GM12872 (cell line): Measurements from ENCODE around the gene ACOT7.

Experiments used
- TF ChIP-seq, protein P1 (sequence below): IDR thresholded peaks from 3 replicates; pipeline ENCODE4 v1.5.1; 2011; ENCODE audit warnings: low read depth, mild to moderate bottlenecking, low read length, moderate library complexity; ENCODE audit not compliant: insufficient read depth

ACOT7 gene

DNA sequence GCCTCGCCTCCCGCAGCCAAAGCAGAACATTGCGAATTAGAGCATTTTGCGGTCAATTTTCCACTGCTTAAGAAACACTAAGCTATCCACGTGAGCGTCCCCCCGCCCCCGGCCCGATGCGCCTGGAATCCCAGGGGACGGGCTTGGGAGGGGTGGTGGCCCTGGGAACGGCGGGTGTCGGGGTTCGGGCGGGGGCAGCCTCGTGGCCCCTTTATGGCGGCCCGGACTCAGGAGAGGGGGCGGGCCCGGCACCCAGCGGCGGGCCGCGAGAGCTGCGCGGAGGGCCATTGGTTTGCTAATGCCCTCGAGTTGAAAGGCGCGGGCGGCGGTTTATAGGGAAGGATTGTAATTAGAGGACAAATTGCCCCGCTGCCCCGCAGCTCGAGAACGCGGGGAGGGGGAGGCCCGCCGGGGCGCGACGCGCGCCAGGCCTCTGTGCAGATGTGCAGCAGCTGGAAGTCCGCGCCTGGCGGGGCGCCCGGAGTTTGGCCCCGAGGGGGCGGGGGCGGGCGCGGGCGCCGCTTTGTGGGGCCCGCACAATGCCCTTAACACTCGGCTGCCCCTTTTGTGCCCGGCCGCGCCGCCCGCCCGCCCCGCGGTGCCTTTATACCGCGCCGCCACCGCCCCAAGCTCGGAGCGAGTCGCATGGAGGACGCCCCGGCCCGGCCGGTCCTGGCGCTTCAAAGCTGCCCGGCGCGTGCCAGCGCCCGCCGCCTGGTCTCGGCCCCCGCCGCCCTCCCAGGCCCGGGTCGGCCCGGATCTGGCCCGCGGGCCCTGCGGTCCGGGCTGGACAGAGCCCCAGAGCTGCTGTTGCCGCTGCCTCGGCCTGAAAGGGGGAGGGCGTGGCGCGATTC is 151.5 kb downstream of the ACOT7 start:
- TF ChIP-seq, protein P1, sequence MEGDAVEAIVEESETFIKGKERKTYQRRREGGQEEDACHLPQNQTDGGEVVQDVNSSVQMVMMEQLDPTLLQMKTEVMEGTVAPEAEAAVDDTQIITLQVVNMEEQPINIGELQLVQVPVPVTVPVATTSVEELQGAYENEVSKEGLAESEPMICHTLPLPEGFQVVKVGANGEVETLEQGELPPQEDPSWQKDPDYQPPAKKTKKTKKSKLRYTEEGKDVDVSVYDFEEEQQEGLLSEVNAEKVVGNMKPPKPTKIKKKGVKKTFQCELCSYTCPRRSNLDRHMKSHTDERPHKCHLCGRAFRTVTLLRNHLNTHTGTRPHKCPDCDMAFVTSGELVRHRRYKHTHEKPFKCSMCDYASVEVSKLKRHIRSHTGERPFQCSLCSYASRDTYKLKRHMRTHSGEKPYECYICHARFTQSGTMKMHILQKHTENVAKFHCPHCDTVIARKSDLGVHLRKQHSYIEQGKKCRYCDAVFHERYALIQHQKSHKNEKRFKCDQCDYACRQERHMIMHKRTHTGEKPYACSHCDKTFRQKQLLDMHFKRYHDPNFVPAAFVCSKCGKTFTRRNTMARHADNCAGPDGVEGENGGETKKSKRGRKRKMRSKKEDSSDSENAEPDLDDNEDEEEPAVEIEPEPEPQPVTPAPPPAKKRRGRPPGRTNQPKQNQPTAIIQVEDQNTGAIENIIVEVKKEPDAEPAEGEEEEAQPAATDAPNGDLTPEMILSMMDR = no peak

DNA sequence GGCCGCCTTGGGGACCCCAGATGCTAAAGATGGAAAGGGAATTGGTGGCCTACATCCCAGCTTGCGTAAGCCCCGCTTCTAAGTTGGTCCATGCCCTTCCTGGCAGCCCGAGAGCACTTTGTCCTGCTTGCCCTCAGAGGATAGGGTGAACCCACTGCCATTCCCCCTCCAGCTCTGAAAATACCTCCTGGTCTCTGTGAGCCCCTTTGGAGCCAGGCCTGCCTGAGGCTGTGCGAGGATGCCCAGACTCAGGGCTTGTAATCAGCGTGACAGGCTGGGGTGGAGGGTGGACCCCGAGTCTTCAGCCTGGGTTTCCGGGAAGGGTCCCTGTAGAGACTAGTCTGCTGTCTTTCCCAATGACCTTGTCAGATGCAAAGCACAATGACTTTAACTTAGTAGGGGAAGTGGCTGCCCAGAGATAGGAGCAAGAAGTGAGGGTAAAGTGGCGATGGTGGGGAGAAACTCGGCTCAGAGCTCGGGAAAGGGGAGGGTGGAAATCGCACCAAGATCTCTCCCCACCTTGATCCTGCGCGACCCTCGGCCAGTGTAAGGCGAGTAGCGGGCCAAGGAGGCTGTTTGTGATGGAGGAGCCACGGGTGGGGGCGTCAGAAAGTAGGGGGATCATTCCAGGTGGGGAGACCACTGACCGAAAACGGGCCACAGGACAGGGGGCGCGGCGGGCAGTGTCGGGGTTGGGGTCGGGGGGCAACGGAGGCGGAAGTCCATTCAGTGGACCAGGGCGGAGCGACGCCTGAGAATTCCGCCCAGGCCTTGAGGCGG is 152.3 kb downstream of the ACOT7 start:
- TF ChIP-seq, protein P1 = no peak

DNA sequence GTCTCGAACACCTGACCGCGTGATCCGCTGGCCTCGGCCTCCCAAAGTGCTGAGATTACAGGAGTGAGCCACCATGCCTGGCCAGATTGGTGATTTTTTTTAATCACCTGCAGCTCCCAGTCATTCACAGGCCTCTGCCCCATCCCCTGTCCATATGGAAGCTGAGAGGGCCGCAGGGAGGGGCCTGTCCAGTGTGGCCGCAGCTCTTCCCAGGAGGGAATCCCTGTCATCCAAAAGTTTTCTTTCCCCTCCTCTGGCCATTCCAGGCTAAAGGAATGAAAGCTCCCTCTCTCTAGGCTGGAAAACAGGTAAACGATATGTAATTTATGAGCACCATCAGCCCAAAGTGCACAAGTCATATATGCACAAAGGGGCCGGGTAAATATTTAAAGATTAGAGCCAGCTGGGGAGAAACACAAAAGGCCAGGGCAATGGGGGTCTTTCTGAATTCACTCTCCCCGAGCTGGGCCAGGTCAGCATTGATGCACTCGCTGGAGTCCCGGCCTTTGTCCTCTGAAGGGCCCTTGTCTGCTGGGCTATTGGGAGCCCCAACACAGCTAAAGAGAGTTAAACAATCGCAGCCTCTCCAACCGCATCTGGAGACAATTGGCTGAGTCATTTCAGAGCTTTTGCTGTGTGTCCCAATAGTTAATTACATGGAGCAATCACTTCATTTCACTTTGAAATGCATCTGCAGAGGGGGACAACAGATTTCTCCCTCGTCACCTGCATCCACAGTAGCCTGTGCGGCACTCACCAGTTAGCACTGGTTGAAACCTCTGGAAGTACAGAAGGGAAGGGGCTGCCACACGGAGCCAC is 153.4 kb downstream of the ACOT7 start:
- TF ChIP-seq, protein P1 = no peak

DNA sequence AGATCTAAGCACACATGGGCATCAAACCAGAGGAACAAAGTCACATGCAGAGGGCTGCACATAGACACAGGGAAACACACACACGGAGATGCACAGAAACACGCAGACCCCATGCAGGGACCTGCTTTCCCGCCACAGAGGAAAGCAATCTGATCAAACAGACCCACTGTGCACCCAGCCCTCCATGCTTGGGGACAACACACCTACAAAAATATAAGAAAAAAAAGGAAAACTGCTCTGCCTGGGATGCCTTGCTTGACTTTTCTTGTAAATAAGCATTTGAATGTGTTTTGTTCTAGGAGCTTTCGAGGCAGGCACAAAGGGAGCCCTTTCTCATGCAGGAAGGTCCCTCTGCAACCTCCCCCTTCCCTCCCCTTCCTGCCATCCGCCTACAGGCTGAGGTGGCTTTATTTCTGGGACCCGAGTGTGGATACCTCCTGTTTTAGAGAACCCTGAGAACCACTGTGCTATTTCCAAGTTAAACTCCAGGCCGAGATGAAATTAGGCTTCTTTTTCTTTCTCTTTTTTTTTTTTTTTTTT is 154.3 kb downstream of the ACOT7 start:
- TF ChIP-seq, protein P1 = no peak

DNA sequence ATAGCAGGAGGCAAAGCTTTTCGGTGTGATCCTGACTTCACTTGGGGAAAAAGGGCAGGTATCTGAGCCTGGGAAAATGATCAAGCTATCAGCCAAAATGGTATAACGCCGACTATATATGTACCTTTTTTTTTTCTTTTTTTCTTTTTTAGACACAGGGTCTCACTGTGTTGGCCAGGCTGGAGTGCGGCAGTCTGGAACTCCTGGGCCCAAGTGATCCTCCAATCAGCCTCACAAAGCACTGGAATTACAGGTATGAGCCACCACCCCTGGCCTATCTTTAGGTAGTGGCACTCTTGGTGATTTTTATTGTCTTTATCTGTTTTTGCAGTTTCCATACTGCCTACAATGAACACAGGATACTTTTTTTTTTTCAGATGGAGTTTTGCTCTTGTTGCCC is 156.5 kb downstream of the ACOT7 start:
- TF ChIP-seq, protein P1 = no peak

DNA sequence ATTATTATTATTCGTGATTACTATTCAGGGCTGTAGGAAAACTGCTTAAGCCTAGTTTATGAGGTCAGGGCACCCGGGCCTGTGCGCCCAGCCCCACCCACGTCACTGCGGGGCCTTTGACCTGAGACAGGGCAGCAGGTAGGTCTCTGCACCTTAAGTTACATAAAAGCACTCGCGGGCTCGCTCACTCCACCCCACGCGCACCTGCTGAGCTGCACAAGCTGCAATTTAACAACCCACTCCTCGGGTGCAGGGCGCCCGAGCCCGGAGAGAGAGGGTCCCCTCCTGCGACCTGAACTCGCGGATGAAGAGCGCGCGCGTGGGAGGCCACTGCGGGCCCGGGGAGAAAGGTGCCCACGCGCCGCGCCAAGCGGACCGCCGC is 158.3 kb downstream of the ACOT7 start:
- TF ChIP-seq, protein P1 = no peak
